Cardiac muscle cell (in vitro differentiated cells and primary cell): ENCODE results near the gene CHAF1A. TPM values are rescaled to one million over a fixed set of nuclear protein-coding genes. Genes with fewer than 3 reads are reported as not detected.

Experiments used
- DNase-seq, 2 donors: peaks; one replicate each; pipeline versions ENCODE4 v3.0.0 to v3.0.0-alpha.2; 2010 to 2017; ENCODE audit warnings: low read depth in 1 of 2, low spot score in 1 of 2
- H3K27ac ChIP-seq: fragments of 200-600 bp; sonication (generic); 2 replicates; pipeline ENCODE4 v1.5.1; 2016
- H3K27me3 ChIP-seq: fragments of 200-600 bp; sonication (generic); 2 replicates; pipeline ENCODE4 v1.6.0; 2016; ENCODE audit warnings: control low read depth
- H3K36me3 ChIP-seq: fragments of 200-600 bp; sonication (generic); 2 replicates; pipeline ENCODE4 v1.5.1; 2016; ENCODE audit warnings: control low read depth
- H3K4me1 ChIP-seq: fragments of 200-600 bp; sonication (generic); 2 replicates; pipeline ENCODE4 v1.8.1; 2017; ENCODE audit warnings: low read depth, mild to moderate bottlenecking, mixed run types
- H3K4me3 ChIP-seq: fragments of 200-600 bp; sonication (generic); 2 replicates; pipeline ENCODE4 v1.5.1; 2016; ENCODE audit warnings: mild to moderate bottlenecking
- H3K9me3 ChIP-seq: fragments of 200-600 bp; sonication (generic); 2 replicates; pipeline ENCODE4 v1.5.1; 2017; ENCODE audit warnings: low read depth, mild to moderate bottlenecking, control low read depth
- CTCF ChIP-seq: IDR thresholded peaks from 2 replicates; pipeline ENCODE4 v1.5.1; 2012; ENCODE audit warnings: low read depth, mild to moderate bottlenecking, low read length
- polyA plus RNA-seq: library from polyadenylated mRNA; unstranded; fragments of >200 nt; fragmentation: Nextera tagmentation; extraction: Ambion mirVana; gene quantifications from 2 replicates; pipeline ENCODE4 v1.2.1, GENCODE V29; 2016
- total RNA-seq: library from RNA; depleted of rRNA; stranded (reverse); fragments of >200 nt; gene quantifications from 2 replicates; pipeline ENCODE4 v1.2.3, GENCODE V29; 2016

The CHAF1A gene
- total and polyA plus RNA-seq, 2 experiments from 2014 or later: 15.3 to 38.9 TPM

GRCh38 chr19:4365791-4366665 is 36.4 kb upstream of the CHAF1A start:
- peaks cover 21% of the 10 kb centered on the region for H3K36me3 ChIP-seq
- H3K27ac ChIP-seq: no peak overlapping the region
- H3K4me1 ChIP-seq: no peaks in the 10 kb centered on the region
- no peaks in the 10 kb centered on the region for H3K9me3 ChIP-seq
- no peak for TF ChIP-seq CTCF
- DNase-seq: no peak
- no peak overlapping the region for H3K4me3 ChIP-seq
- no peaks in the 10 kb centered on the region for H3K27me3 ChIP-seq

GRCh38 chr19:4366666-4367335 is 35.6 kb upstream of the CHAF1A start:
- Histone ChIP-seq H3K36me3 (peaks cover 14% of the 10 kb centered on the region), H3K27me3 (no peaks in the 10 kb centered on the region), H3K27ac (no peak overlapping the region), H3K4me1 (no peaks in the 10 kb centered on the region), H3K9me3 (no peaks in the 10 kb centered on the region), H3K4me3 (no peak overlapping the region)
- no peak for TF ChIP-seq CTCF
- DNase-seq: no peak

GRCh38 chr19:4367336-4367723 is 35.1 kb upstream of the CHAF1A start:
- no peak overlapping the region for H3K4me3 ChIP-seq
- DNase-seq: no peak
- no peak for TF ChIP-seq CTCF

GRCh38 chr19:4367781-4368127 is 34.7 kb upstream of the CHAF1A start:
- Histone ChIP-seq H3K27me3 (no peaks in the 10 kb centered on the region), H3K4me1 (no peaks in the 10 kb centered on the region), H3K36me3 (peaks cover 12% of the 10 kb centered on the region), H3K9me3 (no peaks in the 10 kb centered on the region), H3K4me3 (no peak overlapping the region), H3K27ac (no peak overlapping the region)
- TF ChIP-seq CTCF: no peak
- DNase-seq: no peak

More at GRCh38 chr19:4367336-4367723, 35.1 kb upstream of the CHAF1A start:
- H3K4me1 ChIP-seq: no peaks in the 10 kb centered on the region
- no peaks in the 10 kb centered on the region for H3K9me3 ChIP-seq
- H3K27ac ChIP-seq: no peak overlapping the region
- peaks cover 14% of the 10 kb centered on the region for H3K36me3 ChIP-seq
- H3K27me3 ChIP-seq: no peaks in the 10 kb centered on the region

GRCh38 chr19:4368128-4368820 is 34.2 kb upstream of the CHAF1A start:
- Histone ChIP-seq H3K4me1 (no peaks in the 10 kb centered on the region), H3K27me3 (no peaks in the 10 kb centered on the region), H3K27ac (no peak overlapping the region), H3K4me3 (no peak overlapping the region), H3K9me3 (no peaks in the 10 kb centered on the region), H3K36me3 (peaks cover 10% of the 10 kb centered on the region)
- TF ChIP-seq CTCF: no peak
- DNase-seq: peak in 1 of 2 donors; percentile 43
